ENCODE results near the gene LCOR.

LCOR gene

DNA sequence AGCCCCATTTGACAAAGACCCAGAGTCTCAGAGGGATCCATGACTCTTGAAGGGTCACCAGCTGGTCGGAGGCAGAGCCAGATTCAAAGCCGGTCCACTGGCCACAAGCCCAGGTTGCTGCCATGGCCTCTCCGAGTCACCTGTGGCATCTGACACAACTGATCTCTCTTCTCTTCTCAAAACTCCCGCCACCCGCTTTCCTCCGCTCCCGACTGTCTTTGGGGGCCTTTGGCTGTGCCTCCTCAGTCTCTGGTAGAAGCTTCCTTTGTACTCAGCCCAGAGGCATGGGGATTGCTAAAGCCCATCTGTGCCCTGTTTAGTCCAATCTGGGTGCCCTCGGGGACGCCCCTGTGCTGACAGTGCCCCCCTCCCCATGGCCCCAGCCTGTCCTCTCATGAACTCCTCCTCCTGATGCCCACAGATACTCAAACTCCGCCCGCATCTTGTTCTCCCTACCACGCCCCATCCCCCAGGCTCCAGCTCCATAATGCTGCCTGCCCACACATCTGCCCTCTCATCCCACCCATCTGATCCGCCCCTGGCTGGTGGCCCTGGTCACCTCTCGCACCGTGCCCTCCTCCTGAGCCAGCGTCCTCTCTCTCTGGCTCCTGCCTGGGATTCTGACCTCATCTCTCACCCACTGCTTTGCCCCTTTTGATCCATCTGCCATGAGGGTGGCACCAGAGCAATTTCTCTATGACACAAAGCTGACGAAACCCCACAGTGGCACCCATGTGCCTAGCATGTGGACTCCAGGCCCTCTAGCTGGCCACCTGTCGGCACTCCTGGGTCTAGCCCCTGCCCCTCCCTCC is 203.1 kb downstream of the LCOR start:
- TF ChIP-seq, protein P1, sequence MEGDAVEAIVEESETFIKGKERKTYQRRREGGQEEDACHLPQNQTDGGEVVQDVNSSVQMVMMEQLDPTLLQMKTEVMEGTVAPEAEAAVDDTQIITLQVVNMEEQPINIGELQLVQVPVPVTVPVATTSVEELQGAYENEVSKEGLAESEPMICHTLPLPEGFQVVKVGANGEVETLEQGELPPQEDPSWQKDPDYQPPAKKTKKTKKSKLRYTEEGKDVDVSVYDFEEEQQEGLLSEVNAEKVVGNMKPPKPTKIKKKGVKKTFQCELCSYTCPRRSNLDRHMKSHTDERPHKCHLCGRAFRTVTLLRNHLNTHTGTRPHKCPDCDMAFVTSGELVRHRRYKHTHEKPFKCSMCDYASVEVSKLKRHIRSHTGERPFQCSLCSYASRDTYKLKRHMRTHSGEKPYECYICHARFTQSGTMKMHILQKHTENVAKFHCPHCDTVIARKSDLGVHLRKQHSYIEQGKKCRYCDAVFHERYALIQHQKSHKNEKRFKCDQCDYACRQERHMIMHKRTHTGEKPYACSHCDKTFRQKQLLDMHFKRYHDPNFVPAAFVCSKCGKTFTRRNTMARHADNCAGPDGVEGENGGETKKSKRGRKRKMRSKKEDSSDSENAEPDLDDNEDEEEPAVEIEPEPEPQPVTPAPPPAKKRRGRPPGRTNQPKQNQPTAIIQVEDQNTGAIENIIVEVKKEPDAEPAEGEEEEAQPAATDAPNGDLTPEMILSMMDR (IDR thresholded peaks at IDR 0.05), result no peak
- no peak for DNase-seq (ENCODE audit: low spot score)
- Histone ChIP-seq H3K27ac (no peak overlapping the region), H3K4me3 (no peak overlapping the region)

DNA sequence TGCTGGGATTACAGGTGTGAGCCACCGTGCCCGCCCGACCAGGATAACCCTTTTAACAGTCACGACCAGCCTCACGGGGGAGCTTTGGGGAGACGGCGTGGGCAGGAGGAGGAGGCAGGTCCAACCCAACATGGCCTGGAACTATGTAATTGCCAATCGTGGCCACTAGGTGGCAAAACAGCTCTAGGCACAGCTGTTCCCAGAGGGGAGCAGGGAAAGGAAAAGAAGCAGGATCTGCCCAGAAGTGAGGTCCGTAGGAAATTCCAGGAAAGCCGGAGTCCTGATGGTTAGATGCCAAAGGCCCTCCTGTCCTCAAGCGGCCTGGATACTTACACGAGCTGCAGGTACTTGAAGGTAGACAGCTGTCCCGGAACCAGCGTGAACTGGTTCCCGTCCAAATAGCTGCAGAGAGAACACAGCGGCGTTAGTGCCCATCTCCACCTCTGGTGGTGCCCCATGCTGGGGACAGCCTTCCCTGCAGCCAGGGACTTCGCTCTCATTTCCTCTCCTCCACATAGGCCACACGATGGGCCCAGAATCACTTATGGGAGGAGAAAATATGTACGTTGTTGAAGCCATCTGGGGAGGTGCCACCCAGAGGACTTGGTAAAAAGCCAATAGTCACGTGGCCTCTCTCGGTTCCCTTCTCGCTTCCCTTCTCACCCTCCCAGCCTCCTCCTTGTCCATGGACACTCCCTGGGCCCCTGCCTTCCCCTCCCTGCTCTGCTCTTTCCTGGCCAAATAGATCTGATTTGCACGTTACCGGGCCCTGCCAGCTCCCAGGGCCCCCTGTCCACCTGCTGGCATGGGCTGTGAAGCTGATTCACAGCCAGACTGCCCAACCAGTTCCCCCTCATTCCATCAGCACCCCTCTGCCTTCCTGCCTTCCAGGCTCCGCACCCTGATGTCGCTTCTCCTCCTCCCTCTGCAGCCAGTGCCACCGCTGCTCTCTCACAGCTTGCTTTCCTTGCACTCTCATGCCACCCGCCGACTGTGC is 205.6 kb downstream of the LCOR start:
- TF ChIP-seq, protein P1 (IDR thresholded peaks at IDR 0.05), result peak; percentile 73
- H3K4me3 ChIP-seq, result peak overlapping the region; percentile 74
- no peak for DNase-seq (ENCODE audit: low spot score)
- H3K27ac ChIP-seq, result peak overlapping the region in 1 of 2 donors; percentile 59

DNA sequence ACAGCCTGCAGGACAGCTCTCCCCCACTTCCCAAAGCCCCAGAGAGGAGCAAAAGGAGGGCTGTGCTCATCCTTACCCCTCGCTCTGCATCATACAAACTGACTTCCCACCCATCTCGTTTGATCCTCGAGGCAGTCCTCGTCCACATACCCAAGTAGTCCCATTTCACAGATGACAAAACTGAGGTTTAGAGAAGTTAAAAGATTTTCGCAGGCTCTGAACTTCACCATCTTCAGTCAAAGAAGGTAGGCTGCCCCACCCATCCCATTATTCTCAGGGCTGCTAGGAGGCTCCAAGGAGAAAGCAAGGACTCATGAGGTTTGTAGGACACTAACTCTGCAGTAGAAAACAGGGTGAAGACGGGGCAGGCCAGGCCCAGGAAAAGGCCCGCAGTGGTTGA is 206.6 kb downstream of the LCOR start:
- H3K4me3 ChIP-seq, result no peak overlapping the region

DNA sequence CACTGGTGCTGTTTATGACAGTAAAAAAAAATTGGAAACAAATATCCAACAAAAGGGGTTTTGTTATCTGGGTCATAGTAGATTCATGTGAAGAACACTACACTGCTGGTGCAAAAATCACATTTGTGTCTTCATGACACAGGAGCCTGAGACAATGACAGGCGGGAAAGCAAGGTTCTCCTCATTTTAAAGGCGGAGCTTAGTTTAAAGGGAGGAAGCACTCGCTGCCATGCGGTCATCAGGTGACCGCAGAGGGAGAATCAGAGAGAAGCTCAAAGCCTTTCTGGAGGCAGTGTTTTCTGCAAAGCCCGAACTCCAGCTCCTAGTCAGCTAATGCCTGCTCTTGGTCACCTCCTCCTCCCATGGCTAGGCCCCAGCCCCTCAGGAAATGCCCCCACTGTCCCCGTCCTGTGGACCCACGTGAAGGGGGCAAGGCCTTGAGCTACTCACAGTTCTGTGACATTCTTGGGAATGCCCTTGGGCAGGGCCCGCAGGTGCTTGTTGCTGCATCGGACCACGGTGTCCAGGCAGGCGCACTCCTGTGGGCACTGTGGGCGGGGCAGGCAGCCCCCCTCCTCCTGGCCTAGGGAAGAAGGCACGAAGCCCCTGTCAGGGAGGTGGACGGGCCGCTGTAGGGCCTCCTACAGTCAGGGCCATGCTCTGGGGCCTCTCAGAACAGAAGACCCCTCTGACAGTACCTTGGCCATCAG is 207.6 kb downstream of the LCOR start:
- DNase-seq (ENCODE audit: low spot score), result no peak
- H3K4me3 ChIP-seq, result no peak overlapping the region
- TF ChIP-seq, protein P1 (IDR thresholded peaks at IDR 0.05), result no peak
- H3K27ac ChIP-seq, result no peak overlapping the region

More for the DNA sequence above, 206.6 kb downstream of the LCOR start:
- no peak for DNase-seq (ENCODE audit: low spot score)
- no peak overlapping the region for H3K27ac ChIP-seq
- TF ChIP-seq, protein P1 (IDR thresholded peaks at IDR 0.05), result no peak

DNA sequence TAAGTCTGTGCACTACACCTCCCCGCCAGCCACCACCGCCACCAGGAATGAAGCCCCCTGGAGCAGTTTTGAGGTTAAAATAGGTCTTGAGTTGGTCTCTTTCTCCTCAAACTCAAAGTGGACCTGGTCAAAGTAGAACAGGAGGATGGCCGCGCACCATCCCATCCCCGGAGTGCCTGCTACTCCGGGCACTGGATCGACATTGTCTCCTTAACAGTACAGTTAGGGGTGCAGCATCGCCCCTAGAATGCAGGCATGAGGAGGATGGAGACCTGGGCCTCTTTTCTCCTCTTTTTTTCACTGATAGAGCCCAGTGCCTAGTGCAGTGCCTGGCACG is 208.1 kb downstream of the LCOR start:
- DNase-seq (ENCODE audit: low spot score), result no peak
- TF ChIP-seq, protein P1 (IDR thresholded peaks at IDR 0.05), result no peak
- Histone ChIP-seq H3K4me3 (no peak overlapping the region), H3K27ac (no peak overlapping the region)

DNA sequence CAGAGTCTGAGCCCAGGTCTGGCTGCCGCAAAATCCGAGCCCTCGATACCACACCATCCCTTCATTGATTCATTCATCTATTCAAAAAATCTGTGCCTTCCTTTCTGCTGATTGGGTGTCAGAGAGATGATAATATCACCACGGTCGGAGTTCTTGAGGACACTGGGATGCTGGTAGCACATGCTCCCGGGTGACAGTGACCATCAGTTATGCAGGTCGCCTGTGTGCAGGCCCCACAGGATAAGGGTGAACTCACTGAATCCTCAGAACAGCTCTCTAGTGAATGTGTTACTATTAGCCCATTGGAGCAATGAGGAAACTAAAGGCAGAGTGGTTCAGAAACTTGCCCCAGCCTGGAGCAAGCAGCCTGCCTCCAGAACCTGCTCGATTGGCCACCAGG is 208.6 kb downstream of the LCOR start:
- DNase-seq (ENCODE audit: low spot score), result no peak
- Histone ChIP-seq H3K4me3 (no peak overlapping the region), H3K27ac (no peak overlapping the region)
- TF ChIP-seq, protein P1 (IDR thresholded peaks at IDR 0.05), result no peak

Data from coronary artery (tissue), 2 donors.